ENCODE data around the gene MLLT3.

GRCh38 chr9:20373263-20373662 lies 249.0 kb downstream of the MLLT3 start:
- TF ChIP-seq POLR2A (IDR thresholded peaks at IDR 0.05) (no peak), CTCF (IDR thresholded peaks at IDR 0.05) (no peak)
